ENCODE measurements around the gene SLC25A12.
"Not testable (repeated sequence)": the region's sequence is repeated elsewhere in the genome, so short reads cannot be mapped to it uniquely, and the experiment has no call there.

The SLC25A12 gene

GRCh38 chr2:171794918-171795317 is 99.1 kb downstream of the SLC25A12 start:
- H3K27me3 Mint-ChIP-seq, result no peaks in the 10 kb centered on the region
- peaks cover 13% of the 10 kb centered on the region for H3K4me1 Mint-ChIP-seq (ENCODE audit: low read depth)
- no peaks in the 10 kb centered on the region for H3K9me3 Mint-ChIP-seq
- H3K4me3 Mint-ChIP-seq, result no peak overlapping the region
- H3K36me3 Mint-ChIP-seq (ENCODE audit: low read depth), result peaks cover 25% of the 10 kb centered on the region
- H3K27ac Mint-ChIP-seq, result no peak overlapping the region

DNA sequence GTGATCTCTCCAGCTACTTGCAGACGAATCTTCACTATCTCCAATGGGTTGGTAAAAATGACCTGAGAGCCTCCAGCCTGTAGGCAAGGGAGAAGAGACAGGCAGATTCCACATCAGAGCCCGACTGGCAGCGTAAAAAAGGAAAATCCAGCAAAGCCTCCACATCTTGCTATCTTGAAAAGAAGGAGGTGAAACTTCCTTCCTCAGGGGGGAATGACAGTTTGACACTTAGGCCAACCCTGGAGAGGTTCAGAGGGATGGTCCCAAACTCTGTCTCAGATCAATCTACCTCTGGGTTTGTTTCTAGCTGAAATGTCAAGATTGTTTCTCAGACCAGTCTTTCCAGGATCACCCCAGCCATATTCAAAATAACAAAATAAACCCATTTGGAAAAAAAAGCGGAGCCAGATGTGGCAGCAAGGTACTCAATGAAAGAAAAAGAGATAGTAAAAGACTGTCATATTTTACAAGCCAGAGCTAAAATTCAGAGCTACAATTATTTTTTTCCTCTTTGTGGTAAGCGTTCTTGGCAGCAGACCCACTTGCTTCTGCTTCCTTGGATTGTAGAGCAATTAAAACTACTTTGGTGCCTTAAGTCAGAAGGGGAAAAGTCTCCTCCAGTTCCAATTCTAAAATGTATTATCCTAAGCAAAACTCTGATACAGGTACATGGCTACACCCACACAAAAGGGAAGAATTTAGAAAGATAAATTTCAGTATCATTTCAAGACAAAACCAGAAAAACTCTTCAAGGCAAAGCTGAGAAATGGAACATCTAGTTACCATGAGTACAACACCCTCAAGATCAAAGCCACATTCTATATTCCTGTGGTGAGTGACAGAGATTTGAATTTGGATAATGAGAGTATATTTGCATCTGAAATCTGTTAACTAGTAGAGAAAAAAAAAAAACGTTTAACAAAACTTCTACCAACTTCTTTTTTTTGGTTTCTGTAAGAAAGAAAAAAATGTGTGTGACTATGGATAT is 100.1 kb downstream of the SLC25A12 start:
- peaks cover 13% of the 10 kb centered on the region for H3K4me1 Mint-ChIP-seq (ENCODE audit: low read depth)

GRCh38 chr2:171792886-171793580 is 101.0 kb downstream of the SLC25A12 start:
- H3K4me3 Mint-ChIP-seq, result no peak overlapping the region
- H3K4me1 Mint-ChIP-seq (ENCODE audit: low read depth), result peaks cover 13% of the 10 kb centered on the region
- no peaks in the 10 kb centered on the region for H3K9me3 Mint-ChIP-seq
- H3K27me3 Mint-ChIP-seq, result no peaks in the 10 kb centered on the region
- H3K27ac Mint-ChIP-seq, result no peak overlapping the region
- H3K36me3 Mint-ChIP-seq (ENCODE audit: low read depth), result peaks cover 34% of the 10 kb centered on the region

More for the DNA sequence above, 100.1 kb downstream of the SLC25A12 start:
- no peak overlapping the region for H3K27ac Mint-ChIP-seq
- H3K27me3 Mint-ChIP-seq, result no peaks in the 10 kb centered on the region
- H3K4me3 Mint-ChIP-seq, result no peak overlapping the region
- no peaks in the 10 kb centered on the region for H3K9me3 Mint-ChIP-seq
- H3K36me3 Mint-ChIP-seq (ENCODE audit: low read depth), result peaks cover 26% of the 10 kb centered on the region

DNA sequence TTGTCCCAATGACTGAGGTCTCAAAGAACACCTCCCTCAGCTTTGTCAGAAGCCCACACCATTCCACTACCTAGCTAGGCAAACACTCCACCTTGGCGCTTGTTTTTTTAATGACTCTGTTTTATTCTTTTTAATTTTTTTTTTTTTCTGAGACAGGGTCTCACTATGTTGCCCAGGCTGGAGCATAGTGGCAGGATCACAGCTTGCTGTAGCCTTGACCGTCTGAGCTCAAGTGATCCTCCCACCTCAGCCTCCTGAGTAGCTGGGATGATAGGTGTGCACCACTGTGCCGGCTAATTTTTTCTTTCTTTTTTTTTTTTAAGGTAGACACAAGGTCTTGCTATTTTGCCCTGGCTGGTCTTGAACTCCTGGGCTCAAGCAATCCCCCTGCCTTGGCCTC is 101.9 kb downstream of the SLC25A12 start:
- peaks cover 41% of the 10 kb centered on the region for H3K36me3 Mint-ChIP-seq (ENCODE audit: low read depth)
- H3K9me3 Mint-ChIP-seq, result no peaks in the 10 kb centered on the region

GRCh38 chr2:171791361-171791760 is 102.7 kb downstream of the SLC25A12 start:
- peaks cover 13% of the 10 kb centered on the region for H3K4me1 Mint-ChIP-seq (ENCODE audit: low read depth)
- H3K9me3 Mint-ChIP-seq, result no peaks in the 10 kb centered on the region
- peaks cover 49% of the 10 kb centered on the region for H3K36me3 Mint-ChIP-seq (ENCODE audit: low read depth)
- no peaks in the 10 kb centered on the region for H3K27me3 Mint-ChIP-seq
- no peak overlapping the region for H3K27ac Mint-ChIP-seq
- H3K4me3 Mint-ChIP-seq, result no peak overlapping the region

More for the DNA sequence above, 101.9 kb downstream of the SLC25A12 start:
- Mint-ChIP-seq H3K4me3 (no peak overlapping the region), H3K27me3 (no peaks in the 10 kb centered on the region), H3K27ac (no peak overlapping the region), H3K4me1 (ENCODE audit: low read depth) (peaks cover 13% of the 10 kb centered on the region)

- Mint-ChIP-seq H3K27ac (no peak overlapping the region), H3K36me3 (ENCODE audit: low read depth) (peaks cover 54% of the 10 kb centered on the region), H3K4me3 (no peak overlapping the region), H3K9me3 (no peaks in the 10 kb centered on the region), H3K4me1 (ENCODE audit: low read depth) (peaks cover 10% of the 10 kb centered on the region), H3K27me3 (no peaks in the 10 kb centered on the region)
These were observed 104.1 kb downstream of the SLC25A12 start for GRCh38 chr2:171789956-171790355.

- Mint-ChIP-seq H3K9me3 (no peaks in the 10 kb centered on the region), H3K27me3 (no peaks in the 10 kb centered on the region), H3K36me3 (ENCODE audit: low read depth) (peaks cover 63% of the 10 kb centered on the region), H3K4me3 (no peak overlapping the region), H3K4me1 (ENCODE audit: low read depth) (no peaks in the 10 kb centered on the region), H3K27ac (no peak overlapping the region)
These were observed 105.6 kb downstream of the SLC25A12 start for GRCh38 chr2:171788316-171788993.

GRCh38 chr2:171787333-171788072 is 106.5 kb downstream of the SLC25A12 start:
- Mint-ChIP-seq H3K27me3 (no peaks in the 10 kb centered on the region), H3K36me3 (ENCODE audit: low read depth) (peaks cover 67% of the 10 kb centered on the region), H3K4me1 (ENCODE audit: low read depth) (no peaks in the 10 kb centered on the region), H3K9me3 (no peaks in the 10 kb centered on the region), H3K27ac (no peak overlapping the region), H3K4me3 (no peak overlapping the region)

- Mint-ChIP-seq H3K9me3 (no peaks in the 10 kb centered on the region), H3K27ac (no peak overlapping the region), H3K4me3 (no peak overlapping the region), H3K36me3 (ENCODE audit: low read depth) (peaks cover 68% of the 10 kb centered on the region), H3K27me3 (no peaks in the 10 kb centered on the region), H3K4me1 (ENCODE audit: low read depth) (no peaks in the 10 kb centered on the region)
These were observed 108.6 kb downstream of the SLC25A12 start for GRCh38 chr2:171785450-171785849.

- no peaks in the 10 kb centered on the region for H3K4me1 Mint-ChIP-seq (ENCODE audit: low read depth)
- peaks cover 39% of the 10 kb centered on the region for H3K36me3 Mint-ChIP-seq (ENCODE audit: low read depth)
- no peak overlapping the region for H3K4me3 Mint-ChIP-seq
- H3K27ac Mint-ChIP-seq, result no peak overlapping the region
- H3K27me3 Mint-ChIP-seq, result no peaks in the 10 kb centered on the region
- no peaks in the 10 kb centered on the region for H3K9me3 Mint-ChIP-seq
These were observed 115.5 kb downstream of the SLC25A12 start for GRCh38 chr2:171778515-171778914.

DNA sequence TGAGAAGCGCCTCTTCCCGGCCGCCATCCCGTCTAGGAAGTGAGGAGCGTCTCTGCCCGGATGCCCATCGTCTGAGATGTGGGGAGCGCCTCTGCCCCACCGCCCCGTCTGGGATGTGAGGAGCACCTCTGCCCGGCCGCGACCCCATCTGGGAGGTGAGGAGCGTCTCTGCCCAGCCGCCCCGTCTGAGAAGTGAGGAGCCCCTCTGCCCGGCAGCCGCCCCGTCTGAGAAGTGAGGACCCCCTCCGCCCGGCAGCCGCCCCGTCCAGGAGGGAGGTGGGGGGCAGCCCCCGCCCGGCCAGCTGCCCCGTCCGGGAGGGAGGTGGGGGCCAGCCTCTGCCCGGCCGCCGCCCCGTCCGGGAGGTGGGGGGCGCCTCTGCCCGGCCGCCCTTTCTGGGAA is 119.5 kb downstream of the SLC25A12 start:
- H3K9me3 Mint-ChIP-seq, result peaks cover 12% of the 10 kb centered on the region
- not testable (repeated sequence) for H3K4me1 Mint-ChIP-seq (ENCODE audit: low read depth)

GRCh38 chr2:171772373-171772772 is 121.7 kb downstream of the SLC25A12 start:
- Mint-ChIP-seq H3K27me3 (no peaks in the 10 kb centered on the region), H3K36me3 (ENCODE audit: low read depth) (peaks cover 19% of the 10 kb centered on the region), H3K9me3 (peaks cover 12% of the 10 kb centered on the region), H3K27ac (no peak overlapping the region), H3K4me3 (no peak overlapping the region), H3K4me1 (ENCODE audit: low read depth) (no peaks in the 10 kb centered on the region)

More for the DNA sequence above, 119.5 kb downstream of the SLC25A12 start:
- not testable (repeated sequence) for H3K27ac Mint-ChIP-seq, H3K4me3 Mint-ChIP-seq, H3K27me3 Mint-ChIP-seq
- peaks cover 27% of the 10 kb centered on the region for H3K36me3 Mint-ChIP-seq (ENCODE audit: low read depth)

GRCh38 chr2:171771463-171771862 is 122.6 kb downstream of the SLC25A12 start:
- H3K36me3 Mint-ChIP-seq (ENCODE audit: low read depth), result peaks cover 25% of the 10 kb centered on the region
- no peaks in the 10 kb centered on the region for H3K4me1 Mint-ChIP-seq (ENCODE audit: low read depth)
- H3K9me3 Mint-ChIP-seq, result peaks cover 12% of the 10 kb centered on the region
- H3K27ac Mint-ChIP-seq, result no peak overlapping the region
- no peaks in the 10 kb centered on the region for H3K27me3 Mint-ChIP-seq
- H3K4me3 Mint-ChIP-seq, result no peak overlapping the region

DNA sequence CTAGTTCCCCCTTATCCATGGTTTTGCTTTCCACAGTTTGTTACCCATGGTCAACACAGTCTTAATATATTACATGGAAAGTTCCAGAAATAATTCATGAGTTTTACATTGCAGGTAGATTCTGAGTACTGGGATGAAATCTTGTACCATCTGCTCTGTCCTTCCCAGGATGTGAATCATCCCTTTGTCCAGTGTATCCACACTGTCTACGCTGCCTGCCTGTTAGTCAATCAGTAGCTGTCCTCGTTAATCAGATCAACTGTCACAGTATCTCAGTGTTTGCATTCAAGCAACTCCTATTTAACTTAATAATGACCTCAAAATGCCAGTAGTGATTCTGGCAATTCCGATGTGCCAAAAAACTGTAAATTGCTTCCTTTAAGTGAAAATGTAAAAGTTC is 130.4 kb downstream of the SLC25A12 start:
- Mint-ChIP-seq H3K4me1 (ENCODE audit: low read depth) (no peaks in the 10 kb centered on the region), H3K9me3 (peaks cover 6% of the 10 kb centered on the region), H3K4me3 (no peak overlapping the region), H3K27me3 (no peaks in the 10 kb centered on the region), H3K36me3 (ENCODE audit: low read depth) (peaks cover 37% of the 10 kb centered on the region), H3K27ac (no peak overlapping the region)

Measured in stimulated activated naive CD8-positive, alpha-beta T cell treated with anti-CD3 and anti-CD28 coated beads, Interleukin-15, Interleukin-2, amounts not matched to agents 100 ng/mL and 50 ng/mL, for 24 hours (primary cell).